Trophoblast cell (in vitro differentiated cells and primary cell): ENCODE results near the gene BANF2.
"Not testable (repeated sequence)": the region's sequence is repeated elsewhere in the genome, so short reads cannot be mapped to it uniquely, and the experiment has no call there.

Experiments
- DNase-seq, 2 donors: peaks; one replicate each; pipeline ENCODE4 v3.0.0-alpha.2; 2016
- H2AFZ ChIP-seq: 2 replicates; pipeline ENCODE4 v1.6.1; 2013; ENCODE audit warnings: low read length, moderate library complexity, mild to moderate bottlenecking; ENCODE audit not compliant: insufficient read depth, poor library complexity
- H2AK5ac ChIP-seq: 2 replicates; pipeline ENCODE4 v1.6.1; 2013; ENCODE audit warnings: mild to moderate bottlenecking, low read length
- H2BK120ac ChIP-seq: 2 replicates; pipeline ENCODE4 v1.6.1; 2013; ENCODE audit warnings: low read length, mild to moderate bottlenecking, moderate library complexity; ENCODE audit not compliant: insufficient read depth, poor library complexity
- H2BK12ac ChIP-seq: 2 replicates; pipeline ENCODE4 v1.6.1; 2013; ENCODE audit warnings: mild to moderate bottlenecking, low read length, moderate library complexity
- H2BK5ac ChIP-seq: 2 replicates; pipeline ENCODE4 v1.6.1; 2013; ENCODE audit warnings: low read length, low read depth, moderate library complexity, mild to moderate bottlenecking; ENCODE audit not compliant: poor library complexity
- H3K14ac ChIP-seq: 2 replicates; pipeline ENCODE4 v1.6.1; 2013; ENCODE audit warnings: mild to moderate bottlenecking, low read length
- H3K18ac ChIP-seq: 2 replicates; pipeline ENCODE4 v1.6.1; 2013; ENCODE audit warnings: mild to moderate bottlenecking, low read length
- H3K23ac ChIP-seq: 2 replicates; pipeline ENCODE4 v1.6.1; 2013; ENCODE audit warnings: low read length
- H3K27ac ChIP-seq: 2 replicates; pipeline ENCODE4 v1.5.1; 2013; ENCODE audit warnings: low read depth, mild to moderate bottlenecking, inconsistent platforms, low read length, moderate library complexity
- H3K27me3 ChIP-seq: 2 replicates; pipeline ENCODE4 v1.6.1; 2013; ENCODE audit warnings: inconsistent platforms, mild to moderate bottlenecking, low read length, moderate library complexity; ENCODE audit not compliant: insufficient read depth
- H3K36me3 ChIP-seq, 2 experiments: 1 replicate in 1 of 2; 2 replicates in 1 of 2; pipeline ENCODE4 v1.6.1; 2013; ENCODE audit warnings: low read length in 2 of 2, mild to moderate bottlenecking in 2 of 2, moderate library complexity in 1 of 2; ENCODE audit not compliant: insufficient read depth in 2 of 2, control insufficient read depth in 1 of 2
- H3K4ac ChIP-seq: 2 replicates; pipeline ENCODE4 v1.6.1; 2013; ENCODE audit warnings: low read depth, mild to moderate bottlenecking, low read length, moderate library complexity
- H3K4me1 ChIP-seq, 2 experiments: 1 replicate in 1 of 2; 2 replicates in 1 of 2; pipeline ENCODE4 v1.6.1; 2013; ENCODE audit warnings: low read length in 2 of 2, mild to moderate bottlenecking in 2 of 2, moderate library complexity in 1 of 2; ENCODE audit not compliant: insufficient read depth in 2 of 2, control insufficient read depth in 1 of 2
- H3K4me2 ChIP-seq: 2 replicates; pipeline ENCODE4 v1.6.1; 2013; ENCODE audit warnings: inconsistent platforms, mild to moderate bottlenecking, low read length, moderate library complexity
- H3K4me3 ChIP-seq: 2 replicates; pipeline ENCODE4 v1.5.1; 2013; ENCODE audit warnings: mild to moderate bottlenecking, low read depth, low read length, inconsistent platforms
- H3K79me1 ChIP-seq: one replicate; pipeline ENCODE4 v1.6.1; 2013; ENCODE audit warnings: low read length
- H3K79me2 ChIP-seq: 2 replicates; pipeline ENCODE4 v1.6.1; 2013; ENCODE audit warnings: low read length, mild to moderate bottlenecking; ENCODE audit not compliant: control insufficient read depth, insufficient read depth, poor library complexity
- H3K9ac ChIP-seq: 2 replicates; pipeline ENCODE4 v1.6.1; 2013; ENCODE audit warnings: mild to moderate bottlenecking, low read length
- H3K9me3 ChIP-seq: 2 replicates; pipeline ENCODE4 v1.6.1; 2013; ENCODE audit warnings: low read depth, mild to moderate bottlenecking, control low read depth, inconsistent platforms, low read length; ENCODE audit not compliant: insufficient read depth
- H4K12ac ChIP-seq: 2 replicates; pipeline ENCODE4 v1.6.1; 2013; ENCODE audit warnings: low read depth, mild to moderate bottlenecking, low read length, moderate library complexity
- H4K8ac ChIP-seq: 2 replicates; pipeline ENCODE4 v1.6.1; 2013; ENCODE audit warnings: low read depth, mild to moderate bottlenecking, low read length, moderate library complexity
- H4K91ac ChIP-seq: one replicate; pipeline ENCODE4 v1.6.1; 2013; ENCODE audit warnings: low read depth, mild to moderate bottlenecking, low read length, moderate library complexity
- WGBS: extraction: QIAGEN DNeasy Blood & Tissue Kit; methylation state at CpG from one replicate; pipeline ENCODE4 v1.1.7; 2013; ENCODE audit warnings: missing lambda C conversion rate; ENCODE audit not compliant: insufficient read length, insufficient coverage; ENCODE audit errors: extremely low coverage; 5-methylcytosine and 5-hydroxymethylcytosine counted together

BANF2 gene

DNA sequence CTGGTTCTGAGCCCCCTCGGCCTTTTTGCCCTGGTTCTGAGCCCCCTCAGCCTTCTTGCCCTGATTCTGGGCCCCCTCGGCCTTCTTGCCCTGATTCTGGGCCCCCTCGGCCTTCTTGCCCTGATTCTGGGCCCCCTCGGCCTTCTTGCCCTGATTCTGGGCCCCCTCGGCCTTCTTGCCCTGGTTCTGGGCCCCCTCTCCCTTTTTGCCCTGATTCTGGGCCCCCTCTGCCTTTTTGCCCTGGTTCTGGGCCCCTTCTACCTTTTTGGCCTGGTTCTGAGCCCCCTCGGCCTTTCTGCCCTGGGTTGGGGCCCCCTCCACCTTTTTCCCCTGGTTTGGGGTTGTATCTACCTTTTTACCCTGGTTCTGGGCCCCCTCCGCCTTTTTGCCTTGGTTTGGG lies 40.4 kb upstream of the BANF2 start:
- not testable (repeated sequence) for H3K18ac ChIP-seq, H4K91ac ChIP-seq, H2BK12ac ChIP-seq, H3K9me3 ChIP-seq, H2AK5ac ChIP-seq, H4K12ac ChIP-seq, H3K4me3 ChIP-seq, H3K79me1 ChIP-seq, H2BK5ac ChIP-seq, H3K4me1 ChIP-seq, H3K23ac ChIP-seq, H3K4ac ChIP-seq, H3K79me2 ChIP-seq, H2AFZ ChIP-seq, H3K14ac ChIP-seq, H3K27ac ChIP-seq, DNase-seq, H3K9ac ChIP-seq, H2BK120ac ChIP-seq, H4K8ac ChIP-seq, H3K4me2 ChIP-seq, H3K27me3 ChIP-seq
- WGBS, result no CpG with 5 or more reads among the region's 7 CpGs
- peaks cover 42 to 47% of the 10 kb centered on the region in 2 experiments for H3K36me3 ChIP-seq

DNA sequence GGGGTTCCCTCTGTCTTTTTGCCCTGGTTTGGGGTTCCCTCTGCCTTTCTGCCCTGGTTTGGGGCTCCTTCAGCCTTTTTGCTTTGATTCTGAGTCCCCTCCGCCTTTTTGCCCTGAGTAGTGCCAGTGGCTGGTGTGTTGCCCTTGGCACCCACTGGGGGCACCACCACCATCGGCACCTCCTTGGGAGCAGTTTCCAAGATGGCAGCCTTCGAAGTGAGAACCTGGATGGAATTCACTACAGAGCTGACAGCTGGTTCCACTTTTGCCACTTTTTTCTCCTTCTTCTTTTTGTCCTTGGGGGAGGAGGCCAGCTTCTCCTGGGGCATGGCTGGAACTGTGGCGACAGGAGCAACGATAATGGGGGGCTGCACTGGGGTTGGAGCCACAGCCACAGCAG lies 40.0 kb upstream of the BANF2 start:
- DNase-seq, result no peak
- H3K18ac ChIP-seq, result peak overlapping the region; percentile 34
- no CpG with 5 or more reads among the region's 5 CpGs for WGBS

DNA sequence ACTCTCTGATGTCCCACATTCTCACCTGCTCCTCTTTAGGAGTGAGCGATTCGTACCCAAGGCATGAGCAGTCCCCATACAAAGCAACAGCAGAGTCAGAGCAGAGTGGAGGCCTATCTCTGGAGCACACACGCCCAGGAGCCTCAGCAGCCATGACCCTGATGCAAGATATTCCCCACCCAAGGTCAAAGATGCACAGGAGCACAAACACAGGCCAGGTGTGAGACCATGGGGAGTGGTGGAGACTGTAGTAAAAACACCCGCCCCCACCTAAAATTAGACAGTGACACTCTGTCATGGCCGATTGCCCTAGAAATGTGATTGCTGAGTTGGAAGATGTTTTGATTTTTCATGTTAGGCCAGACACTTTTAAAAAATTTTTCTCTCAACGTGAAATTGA lies 39.1 kb upstream of the BANF2 start:
- no peaks in the 10 kb centered on the region for H3K79me1 ChIP-seq
- H4K12ac ChIP-seq, result no peak overlapping the region
- peaks cover 37 to 41% of the 10 kb centered on the region in 2 experiments for H3K36me3 ChIP-seq

More for the DNA sequence above, 40.0 kb upstream of the BANF2 start:
- H2BK120ac ChIP-seq, result no peak overlapping the region
- H3K4me3 ChIP-seq, result no peak overlapping the region
- peaks cover 39 to 44% of the 10 kb centered on the region in 2 experiments for H3K36me3 ChIP-seq
- no peaks in the 10 kb centered on the region for H3K79me1 ChIP-seq
- H3K9me3 ChIP-seq, result no peaks in the 10 kb centered on the region
- H3K27ac ChIP-seq, result no peak overlapping the region
- H3K4me2 ChIP-seq, result no peak overlapping the region
- H2BK5ac ChIP-seq, result no peak overlapping the region
- H3K79me2 ChIP-seq, result peaks cover 2% of the 10 kb centered on the region
- H3K4ac ChIP-seq, result no peak overlapping the region
- H2AK5ac ChIP-seq, result no peak overlapping the region
- no peak overlapping the region for H4K8ac ChIP-seq
- H2BK12ac ChIP-seq, result no peak overlapping the region
- H3K9ac ChIP-seq, result no peak overlapping the region
- H3K4me1 ChIP-seq, result peaks cover 0 to 4% of the 10 kb centered on the region in 2 experiments
- no peak overlapping the region for H4K91ac ChIP-seq
- no peak overlapping the region for H2AFZ ChIP-seq
- H4K12ac ChIP-seq, result no peak overlapping the region
- no peaks in the 10 kb centered on the region for H3K27me3 ChIP-seq
- H3K14ac ChIP-seq, result no peak overlapping the region
- H3K23ac ChIP-seq, result no peak overlapping the region

DNA sequence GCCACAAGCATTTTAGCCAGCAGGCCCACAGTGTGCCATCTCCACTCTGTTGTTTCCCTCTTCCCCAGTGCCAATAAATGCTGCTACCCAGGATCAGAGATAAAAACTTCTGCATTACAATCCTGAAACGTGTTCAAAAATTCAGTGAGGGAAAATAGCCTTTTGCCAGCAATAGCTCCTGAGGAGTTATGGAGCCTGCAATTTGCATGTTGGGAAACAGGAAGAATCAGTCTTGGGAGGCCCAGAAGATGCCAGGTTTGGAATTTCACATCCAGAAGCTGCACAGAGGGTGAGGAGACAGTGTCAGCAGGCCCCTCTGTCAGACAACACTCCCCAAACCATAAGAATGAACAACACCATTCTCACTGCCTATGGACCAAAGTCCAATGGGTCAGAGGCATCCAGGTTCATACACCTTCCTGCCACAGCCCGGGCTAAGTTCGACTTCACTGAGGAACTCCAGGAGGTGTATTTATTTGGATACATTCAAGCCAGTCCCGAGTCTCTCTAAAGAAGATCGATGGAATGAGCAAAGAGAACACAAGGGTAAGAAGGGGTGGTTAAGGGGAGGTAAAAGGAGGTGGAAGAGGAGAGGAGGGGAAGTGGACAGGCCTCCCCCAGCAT lies 38.5 kb upstream of the BANF2 start:
- no peak overlapping the region for H2AFZ ChIP-seq
- no peak overlapping the region for H2BK5ac ChIP-seq
- peaks cover 31 to 36% of the 10 kb centered on the region in 2 experiments for H3K36me3 ChIP-seq
- no peak for DNase-seq
- no peak overlapping the region for H3K18ac ChIP-seq
- no peak overlapping the region for H4K12ac ChIP-seq
- WGBS, result no CpG with 5 or more reads among the region's 5 CpGs
- peak overlapping the region; percentile 9 for H3K4ac ChIP-seq
- no peak overlapping the region for H3K27ac ChIP-seq
- H3K23ac ChIP-seq, result no peak overlapping the region
- H3K27me3 ChIP-seq, result no peaks in the 10 kb centered on the region
- no peaks in the 10 kb centered on the region for H3K9me3 ChIP-seq
- H3K14ac ChIP-seq, result no peak overlapping the region
- H3K4me1 ChIP-seq, result no peaks in the 10 kb centered on the region
- H3K9ac ChIP-seq, result no peak overlapping the region
- H3K79me2 ChIP-seq, result peaks cover 2% of the 10 kb centered on the region
- H3K79me1 ChIP-seq, result no peaks in the 10 kb centered on the region
- no peak overlapping the region for H4K8ac ChIP-seq
- H2AK5ac ChIP-seq, result no peak overlapping the region
- H2BK12ac ChIP-seq, result no peak overlapping the region
- H3K4me2 ChIP-seq, result no peak overlapping the region
- no peak overlapping the region for H3K4me3 ChIP-seq
- H2BK120ac ChIP-seq, result no peak overlapping the region
- H4K91ac ChIP-seq, result no peak overlapping the region

More for the DNA sequence above, 39.1 kb upstream of the BANF2 start:
- no peak overlapping the region for H3K4ac ChIP-seq
- peaks cover 2% of the 10 kb centered on the region for H3K79me2 ChIP-seq
- no peak overlapping the region for H3K27ac ChIP-seq
- H3K27me3 ChIP-seq, result no peaks in the 10 kb centered on the region
- no peak overlapping the region for H3K4me3 ChIP-seq
- WGBS, result no CpG with 5 or more reads among the region's 6 CpGs
- H3K18ac ChIP-seq, result no peak overlapping the region
- H2BK5ac ChIP-seq, result no peak overlapping the region
- H3K4me2 ChIP-seq, result no peak overlapping the region
- H4K91ac ChIP-seq, result no peak overlapping the region
- no peak overlapping the region for H4K8ac ChIP-seq
- H3K14ac ChIP-seq, result no peak overlapping the region
- peaks cover 0 to 2% of the 10 kb centered on the region in 2 experiments for H3K4me1 ChIP-seq
- no peak overlapping the region for H3K9ac ChIP-seq
- H2BK12ac ChIP-seq, result no peak overlapping the region
- H2AK5ac ChIP-seq, result no peak overlapping the region
- DNase-seq, result no peak
- H3K23ac ChIP-seq, result no peak overlapping the region
- H2AFZ ChIP-seq, result no peak overlapping the region
- no peaks in the 10 kb centered on the region for H3K9me3 ChIP-seq
- no peak overlapping the region for H2BK120ac ChIP-seq
